ENCODE results near the gene PSD4.

DNA sequence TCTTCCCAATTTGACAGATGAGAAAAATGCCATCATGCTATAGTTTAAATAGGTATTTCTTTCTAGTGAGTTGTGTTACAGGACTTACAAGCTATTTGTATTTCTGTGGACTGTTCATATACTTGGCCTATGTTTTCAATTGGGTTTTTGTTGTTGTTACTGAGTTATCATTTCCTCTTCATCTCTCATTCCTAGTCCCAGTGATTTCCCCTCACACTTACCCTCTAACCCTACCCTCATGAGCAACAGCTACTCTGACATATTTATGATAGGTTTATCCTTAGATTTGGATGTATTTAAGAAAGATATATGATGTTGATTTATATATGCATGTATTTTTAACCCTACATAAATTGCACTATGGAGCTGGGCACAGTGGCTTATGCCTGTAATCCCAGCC is 10.9 kb upstream of the PSD4 start:
- TF ChIP-seq TARDBP (IDR thresholded peaks at IDR 0.05) (no peak), NFRKB (IDR thresholded peaks at IDR 0.05) (no peak), ARNT (IDR thresholded peaks at IDR 0.05) (no peak), FOXK2 (IDR thresholded peaks at IDR 0.05) (no peak), FOXM1 (IDR thresholded peaks at IDR 0.05; ENCODE audit: borderline replicate concordance) (no peak), FOXA1 (IDR thresholded peaks at IDR 0.05) (no peak), SUZ12 (IDR thresholded peaks at IDR 0.05) (no peak), SP1 (IDR thresholded peaks at IDR 0.05) (no peak), ZNF384 (IDR thresholded peaks at IDR 0.05) (no peak), CTBP1 (IDR thresholded peaks at IDR 0.05; ENCODE audit: borderline replicate concordance) (no peak), BHLHE40 (IDR thresholded peaks at IDR 0.05; ENCODE audit: borderline replicate concordance) (no peak), HDGF (IDR thresholded peaks at IDR 0.05; ENCODE audit: borderline replicate concordance) (no peak), LEF1 (IDR thresholded peaks at IDR 0.05; ENCODE audit: borderline replicate concordance) (no peak)
